Nephron progenitor cell (in vitro differentiated cells): Measurements from ENCODE around the gene ZNF284.
"Not testable (repeated sequence)": the region's sequence is repeated elsewhere in the genome, so short reads cannot be mapped to it uniquely, and the experiment has no call there.

Experiments used
- DNase-seq: peaks from one replicate; pipeline ENCODE4 v3.0.0; 2021
- H3K27ac Mint-ChIP-seq: 2 replicates; pipeline ENCODE4 v1.8.0; 2021; ENCODE audit warnings: mild to moderate bottlenecking, moderate library complexity, mixed read lengths
- H3K27me3 Mint-ChIP-seq: 2 replicates; pipeline ENCODE4 v1.8.0; 2021; ENCODE audit warnings: mild to moderate bottlenecking, low read depth, mixed read lengths; ENCODE audit not compliant: poor library complexity
- H3K36me3 Mint-ChIP-seq: 2 replicates; pipeline ENCODE4 v1.8.0; 2021; ENCODE audit warnings: low read depth, mixed read lengths
- H3K4me1 Mint-ChIP-seq: 2 replicates; pipeline ENCODE4 v1.8.0; 2021; ENCODE audit warnings: mixed read lengths
- H3K4me3 Mint-ChIP-seq: 2 replicates; pipeline ENCODE4 v1.8.0; 2021; ENCODE audit warnings: mild to moderate bottlenecking, moderate library complexity, mixed read lengths
- H3K9me3 Mint-ChIP-seq: 2 replicates; pipeline ENCODE4 v1.8.0; 2021; ENCODE audit warnings: mild to moderate bottlenecking, moderate library complexity, mixed read lengths
- CTCF ChIP-seq: fragments of 200-600 bp; sonication (generic); IDR thresholded peaks from 2 replicates; pipeline ENCODE4 v1.5.0; 2021; ENCODE audit warnings: antibody characterized with exemption

The ZNF284 gene

GRCh38 chr19:44113138-44113783 is 41.3 kb downstream of the ZNF284 start, which contains the start of gene ZNF225:
ZNF225 (plus strand) TSS chr19:44113399; CDS start chr19:44115828, 2,429 bp downstream.
- Mint-ChIP-seq H3K27me3 (peaks cover 8% of the 10 kb centered on the region), H3K4me1 (peaks cover 29% of the 10 kb centered on the region), H3K36me3 (peaks cover 64% of the 10 kb centered on the region), H3K27ac (peak within 1 kb of the TSS; percentile 98), H3K9me3 (peaks cover 44% of the 10 kb centered on the region), H3K4me3 (peak within 1 kb of the TSS; percentile 99)
- peak; percentile 90 for DNase-seq
- no peak for TF ChIP-seq CTCF

- no peak for TF ChIP-seq CTCF
- Mint-ChIP-seq H3K4me1 (peaks cover 29% of the 10 kb centered on the region), H3K27ac (peak overlapping the region; percentile 98), H3K4me3 (peak overlapping the region; percentile 99), H3K9me3 (peaks cover 40% of the 10 kb centered on the region), H3K27me3 (peaks cover 8% of the 10 kb centered on the region), H3K36me3 (peaks cover 58% of the 10 kb centered on the region)
- DNase-seq = peak; percentile 25
Measured at GRCh38 chr19:44113784-44114390, 41.9 kb downstream of the ZNF284 start.

GRCh38 chr19:44121162-44121561 is 49.2 kb downstream of the ZNF284 start:
- DNase-seq, H3K27ac Mint-ChIP-seq, H3K4me3 Mint-ChIP-seq, H3K4me1 Mint-ChIP-seq, H3K27me3 Mint-ChIP-seq: not testable (repeated sequence)
- Mint-ChIP-seq H3K36me3 (peaks cover 12% of the 10 kb centered on the region), H3K9me3 (peaks cover 60% of the 10 kb centered on the region)

DNA sequence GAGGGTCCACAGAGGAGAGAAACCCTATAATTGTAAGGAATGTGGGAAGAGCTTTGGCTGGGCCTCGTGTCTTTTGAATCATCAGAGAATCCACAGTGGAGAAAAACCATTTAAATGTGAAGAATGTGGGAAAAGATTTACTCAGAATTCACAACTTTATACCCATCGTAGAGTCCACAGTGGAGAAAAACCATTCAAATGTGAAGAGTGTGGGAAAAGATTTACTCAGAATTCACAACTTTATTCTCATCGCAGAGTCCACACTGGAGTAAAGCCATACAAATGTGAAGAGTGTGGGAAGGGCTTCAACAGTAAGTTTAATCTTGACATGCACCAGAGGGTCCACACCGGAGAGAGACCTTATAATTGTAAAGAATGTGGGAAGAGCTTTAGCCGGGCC is 60.0 kb downstream of the ZNF284 start:
- DNase-seq = no peak
- Mint-ChIP-seq H3K27ac (no peak overlapping the region), H3K4me3 (no peak overlapping the region), H3K36me3 (no peaks in the 10 kb centered on the region), H3K9me3 (peaks cover 15% of the 10 kb centered on the region), H3K27me3 (peaks cover 3% of the 10 kb centered on the region), H3K4me1 (no peaks in the 10 kb centered on the region)
- no peak for TF ChIP-seq CTCF
